Progenitor cell of endocrine pancreas (in vitro differentiated cells): ENCODE measurements around the gene IRS1. TPM values are rescaled to one million over a fixed set of nuclear protein-coding genes. Genes with fewer than 3 reads are reported as not detected.
A peak's percentile ranks its signal among the peaks of the same experiment; 100 is the strongest.

ENCODE experiments used
- DNase-seq: peaks from one replicate; pipeline ENCODE4 v3.0.0; 2021; ENCODE audit warnings: low spot score; ENCODE audit not compliant: unreplicated experiment
- H3K27ac Mint-ChIP-seq: 2 replicates; pipeline ENCODE4 v1.8.0; 2021; ENCODE audit warnings: mild to moderate bottlenecking, moderate library complexity, mixed read lengths
- H3K27me3 Mint-ChIP-seq: 2 replicates; pipeline ENCODE4 v1.8.0; 2021; ENCODE audit warnings: mixed read lengths
- H3K36me3 Mint-ChIP-seq: 2 replicates; pipeline ENCODE4 v1.8.0; 2022; ENCODE audit warnings: mixed read lengths; ENCODE audit not compliant: insufficient read depth
- H3K4me1 Mint-ChIP-seq: 2 replicates; pipeline ENCODE4 v1.8.0; 2021; ENCODE audit warnings: low read depth, mixed read lengths
- H3K4me3 Mint-ChIP-seq: 2 replicates; pipeline ENCODE4 v1.8.0; 2021; ENCODE audit warnings: low read depth, mild to moderate bottlenecking, moderate library complexity, mixed read lengths
- H3K9me3 Mint-ChIP-seq: 2 replicates; pipeline ENCODE4 v1.8.0; 2021; ENCODE audit warnings: low read depth, mixed read lengths
- CTCF ChIP-seq: fragments of 200-600 bp; sonication (generic); IDR thresholded peaks from one replicate; pipeline ENCODE4 v1.5.0; 2021; ENCODE audit warnings: antibody characterized with exemption, mild to moderate bottlenecking; ENCODE audit not compliant: unreplicated experiment
- total RNA-seq: library from RNA; stranded (reverse); gene quantifications from 2 replicates; pipeline ENCODE4 v1.2.1, GENCODE V29; 2021

IRS1 gene
- total RNA-seq, 1 donor from 2014 or later: 17.1 TPM

DNA sequence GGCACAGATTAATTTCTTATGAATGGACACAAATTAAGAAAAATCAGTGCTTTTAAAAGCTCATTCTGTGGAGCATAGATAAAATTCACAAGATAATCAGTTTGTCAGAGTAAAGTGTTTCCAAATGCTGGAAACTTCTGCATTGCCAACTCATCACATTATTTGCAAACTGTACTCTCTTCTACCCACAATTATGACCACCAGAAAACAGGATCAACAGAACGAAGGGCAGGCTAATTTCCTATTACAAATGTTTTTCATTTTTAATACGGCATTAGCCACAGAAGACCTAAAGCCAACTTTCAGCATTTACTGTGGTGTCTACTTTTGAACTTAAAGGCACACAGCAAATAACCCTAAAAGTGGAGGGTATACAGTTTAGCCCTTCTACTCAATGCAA is 6.0 kb downstream of the IRS1 start:
- no peaks in the 10 kb centered on the region for H3K27me3 Mint-ChIP-seq

GRCh38 chr2:226792155-226792881 is 7.3 kb downstream of the IRS1 start:
- H3K36me3 Mint-ChIP-seq: peaks cover 19% of the 10 kb centered on the region
- peak overlapping the region; percentile 58 for H3K4me3 Mint-ChIP-seq
- no peaks in the 10 kb centered on the region for H3K27me3 Mint-ChIP-seq
- no peak for DNase-seq
- peak overlapping the region; percentile 83 for H3K27ac Mint-ChIP-seq
- H3K9me3 Mint-ChIP-seq: no peaks in the 10 kb centered on the region
- no peak for TF ChIP-seq CTCF
- peaks cover 35% of the 10 kb centered on the region for H3K4me1 Mint-ChIP-seq

More for the DNA sequence above, 6.0 kb downstream of the IRS1 start:
- H3K27ac Mint-ChIP-seq: no peak overlapping the region
- H3K36me3 Mint-ChIP-seq: peaks cover 20% of the 10 kb centered on the region
- no peaks in the 10 kb centered on the region for H3K9me3 Mint-ChIP-seq
- H3K4me1 Mint-ChIP-seq: peaks cover 35% of the 10 kb centered on the region
- DNase-seq: no peak
- H3K4me3 Mint-ChIP-seq: peak overlapping the region; percentile 69
- TF ChIP-seq CTCF: no peak

DNA sequence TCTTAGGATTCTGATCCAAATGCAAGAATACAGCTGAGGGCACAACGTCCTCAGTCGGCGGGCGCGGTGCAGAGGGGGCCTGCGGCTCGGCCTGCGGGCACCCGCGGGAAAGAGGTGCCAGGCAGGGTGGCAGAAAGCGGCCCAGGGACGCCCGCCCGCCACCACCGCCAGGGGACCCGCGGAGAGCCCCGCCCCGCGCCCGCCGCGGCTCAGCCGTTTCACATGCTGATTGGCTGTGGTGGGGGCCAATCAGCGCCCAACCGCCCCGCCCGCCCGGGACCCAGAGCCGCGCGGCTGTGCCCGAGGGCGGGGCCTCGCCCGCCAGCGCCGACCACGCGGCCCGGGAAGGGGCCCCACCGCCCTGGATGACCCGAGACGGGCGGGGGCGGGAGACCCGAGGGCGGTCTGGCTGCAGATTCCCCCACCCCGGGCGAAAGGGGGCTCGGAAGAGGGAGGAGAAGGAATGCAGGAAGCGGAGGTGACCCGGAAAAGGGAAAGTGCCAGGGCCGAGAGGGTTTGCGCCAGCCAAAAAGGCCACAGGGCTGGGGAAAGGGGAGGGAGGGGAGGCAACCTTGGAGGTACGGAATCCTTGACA is 8.0 kb downstream of the IRS1 start:
- Mint-ChIP-seq H3K27ac (peak overlapping the region; percentile 97), H3K4me1 (peaks cover 35% of the 10 kb centered on the region), H3K4me3 (peak overlapping the region; percentile 88), H3K27me3 (no peaks in the 10 kb centered on the region), H3K9me3 (no peaks in the 10 kb centered on the region), H3K36me3 (peaks cover 14% of the 10 kb centered on the region)
- TF ChIP-seq CTCF: peak; percentile 60
- peak; percentile 88 for DNase-seq

DNA sequence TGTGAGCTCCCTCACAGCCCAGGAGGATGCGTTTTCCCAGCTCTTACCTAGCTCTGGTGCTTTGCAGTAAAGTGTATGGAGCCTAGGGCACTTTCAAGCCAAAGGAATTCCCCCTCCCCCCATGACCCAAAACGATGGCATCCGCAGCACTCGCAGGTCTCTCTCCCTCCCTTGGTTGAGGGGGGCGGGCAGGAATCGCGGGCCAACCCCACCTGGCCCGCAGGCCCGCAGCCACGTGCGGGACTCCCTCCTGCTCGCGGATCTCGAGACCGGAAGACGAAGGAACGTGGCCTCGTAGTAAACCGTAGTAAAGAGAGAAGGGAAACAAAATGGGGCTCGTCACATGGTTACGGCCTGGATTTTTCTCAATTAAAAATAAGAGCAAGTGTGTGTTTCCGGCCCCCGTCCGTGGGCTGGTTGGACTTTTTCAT is 8.5 kb downstream of the IRS1 start:
- no peaks in the 10 kb centered on the region for H3K27me3 Mint-ChIP-seq
- H3K27ac Mint-ChIP-seq: peak overlapping the region; percentile 97
- peaks cover 14% of the 10 kb centered on the region for H3K36me3 Mint-ChIP-seq
- TF ChIP-seq CTCF: no peak
- no peaks in the 10 kb centered on the region for H3K9me3 Mint-ChIP-seq
- H3K4me3 Mint-ChIP-seq: peak overlapping the region; percentile 88
- DNase-seq: no peak
- H3K4me1 Mint-ChIP-seq: peaks cover 30% of the 10 kb centered on the region

GRCh38 chr2:226790431-226790830 is 9.2 kb downstream of the IRS1 start:
- Mint-ChIP-seq H3K4me1 (peaks cover 26% of the 10 kb centered on the region), H3K9me3 (no peaks in the 10 kb centered on the region), H3K4me3 (peak overlapping the region; percentile 88), H3K36me3 (peaks cover 14% of the 10 kb centered on the region), H3K27me3 (no peaks in the 10 kb centered on the region), H3K27ac (no peak overlapping the region)
- DNase-seq: no peak
- no peak for TF ChIP-seq CTCF
